GM18861 (cell line): ENCODE data around the gene RNF138.
A peak's percentile ranks its signal among the peaks of the same experiment; 100 is the strongest.
"Not testable (repeated sequence)": the region's sequence is repeated elsewhere in the genome, so short reads cannot be mapped to it uniquely, and the experiment has no call there.

Source experiments
- ATAC-seq: cut with Tn5 transposase; IDR thresholded peaks from one replicate; pipeline ENCODE4 v1.9.1; 2021; ENCODE audit not compliant: unreplicated experiment

Gene RNF138

GRCh38 chr18:32095192-32095899 lies 3.7 kb downstream of the RNF138 start:
- no peak for ATAC-seq

- ATAC-seq = no peak
These were observed 4.2 kb downstream of the RNF138 start for GRCh38 chr18:32095900-32096229.

DNA sequence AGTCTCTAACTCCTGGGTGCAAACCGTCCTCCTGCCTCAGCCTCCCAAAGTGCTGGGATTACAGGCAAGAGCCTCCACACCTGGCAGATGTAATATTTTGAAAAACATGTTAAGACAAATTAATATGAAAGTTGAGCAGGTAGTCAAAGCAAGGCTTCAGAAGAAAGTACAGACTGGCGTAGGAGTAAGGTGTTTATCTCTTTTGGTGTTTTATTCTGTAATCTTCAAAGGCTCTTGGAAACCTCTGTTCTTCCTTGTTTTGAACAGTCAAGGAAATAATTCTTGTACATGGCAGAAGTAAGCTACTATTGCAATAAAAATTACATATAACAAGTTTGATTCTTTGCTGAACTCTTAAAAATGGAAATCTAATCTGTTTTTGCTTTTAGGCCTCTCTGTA lies 5.3 kb downstream of the RNF138 start:
- no peak for ATAC-seq

DNA sequence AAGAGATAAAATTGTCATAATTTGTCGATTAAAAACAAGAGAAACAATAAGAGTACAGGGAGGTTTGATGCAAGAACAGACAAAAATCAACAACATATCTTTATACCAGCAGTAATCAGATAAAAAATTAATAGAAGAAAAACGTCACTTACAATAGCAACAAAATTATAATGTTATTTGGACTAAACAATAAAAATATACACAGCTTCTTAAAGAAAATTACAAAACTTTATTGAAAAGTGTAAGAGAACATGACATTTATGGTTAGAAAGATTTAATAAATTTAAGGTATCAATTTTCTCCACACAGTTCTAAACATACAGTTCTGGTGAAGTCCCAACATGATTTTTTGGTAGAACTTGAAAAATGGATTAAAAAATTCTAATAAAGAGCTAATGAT lies 12.8 kb downstream of the RNF138 start:
- no peak for ATAC-seq

- no peak for ATAC-seq
These were observed 18.3 kb downstream of the RNF138 start for GRCh38 chr18:32110005-32110404.

- no peak for ATAC-seq
These were observed 20.0 kb downstream of the RNF138 start for GRCh38 chr18:32111706-32112105.

DNA sequence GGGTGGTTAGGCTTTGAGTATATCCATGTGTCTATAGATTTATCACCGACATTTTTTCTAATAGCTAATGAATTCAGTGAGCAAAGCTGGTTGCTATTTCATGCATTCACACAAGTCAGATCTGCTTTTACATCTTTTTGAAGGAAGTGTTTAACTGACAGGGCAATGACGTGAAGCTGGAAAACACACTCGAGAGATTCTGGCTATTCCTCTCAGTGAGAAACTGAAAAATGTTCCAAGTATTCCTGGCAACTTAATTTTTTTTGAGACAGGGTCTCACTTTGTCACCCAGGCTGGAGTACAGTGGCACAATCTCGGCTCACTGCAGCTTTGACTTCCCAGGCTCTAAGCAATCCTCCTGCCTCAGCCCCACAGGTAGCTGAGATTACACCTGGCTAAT lies 21.2 kb downstream of the RNF138 start:
- no peak for ATAC-seq

GRCh38 chr18:32114293-32114942 lies 22.7 kb downstream of the RNF138 start:
- no peak for ATAC-seq

- ATAC-seq = no peak
These were observed 30.4 kb downstream of the RNF138 start for GRCh38 chr18:32122039-32122438.

GRCh38 chr18:32126538-32126937 lies 34.9 kb downstream of the RNF138 start:
- ATAC-seq = no peak

- ATAC-seq = no peak
These were observed 44.0 kb downstream of the RNF138 start for GRCh38 chr18:32135625-32136024.

- no peak for ATAC-seq
These were observed 46.8 kb downstream of the RNF138 start for GRCh38 chr18:32138332-32138982.

DNA sequence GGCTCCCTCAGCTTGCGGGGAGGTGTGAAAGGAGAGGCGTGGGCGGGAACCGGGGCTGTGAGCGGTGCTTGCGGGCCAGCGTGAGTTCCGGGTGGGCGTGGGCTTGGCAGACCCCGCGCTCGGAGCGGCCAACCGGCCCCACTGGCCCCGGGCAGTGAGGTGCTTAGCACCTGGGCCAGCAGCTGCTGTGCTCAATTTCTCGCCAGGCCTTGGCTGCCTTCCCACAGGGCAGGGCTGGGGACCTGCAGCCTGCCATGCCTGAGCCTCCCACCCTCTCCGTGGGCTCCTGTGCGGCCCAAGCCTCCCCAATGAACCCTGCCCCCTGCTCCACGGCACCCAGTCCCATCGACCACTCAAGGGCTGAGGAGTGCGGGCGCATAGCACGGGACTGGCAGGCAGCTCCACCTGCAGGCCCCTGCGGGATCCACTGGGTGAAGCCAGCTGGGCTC lies 48.2 kb downstream of the RNF138 start:
- ATAC-seq = no peak

- no peak for ATAC-seq
These were observed 56.7 kb downstream of the RNF138 start for GRCh38 chr18:32148185-32148870.

DNA sequence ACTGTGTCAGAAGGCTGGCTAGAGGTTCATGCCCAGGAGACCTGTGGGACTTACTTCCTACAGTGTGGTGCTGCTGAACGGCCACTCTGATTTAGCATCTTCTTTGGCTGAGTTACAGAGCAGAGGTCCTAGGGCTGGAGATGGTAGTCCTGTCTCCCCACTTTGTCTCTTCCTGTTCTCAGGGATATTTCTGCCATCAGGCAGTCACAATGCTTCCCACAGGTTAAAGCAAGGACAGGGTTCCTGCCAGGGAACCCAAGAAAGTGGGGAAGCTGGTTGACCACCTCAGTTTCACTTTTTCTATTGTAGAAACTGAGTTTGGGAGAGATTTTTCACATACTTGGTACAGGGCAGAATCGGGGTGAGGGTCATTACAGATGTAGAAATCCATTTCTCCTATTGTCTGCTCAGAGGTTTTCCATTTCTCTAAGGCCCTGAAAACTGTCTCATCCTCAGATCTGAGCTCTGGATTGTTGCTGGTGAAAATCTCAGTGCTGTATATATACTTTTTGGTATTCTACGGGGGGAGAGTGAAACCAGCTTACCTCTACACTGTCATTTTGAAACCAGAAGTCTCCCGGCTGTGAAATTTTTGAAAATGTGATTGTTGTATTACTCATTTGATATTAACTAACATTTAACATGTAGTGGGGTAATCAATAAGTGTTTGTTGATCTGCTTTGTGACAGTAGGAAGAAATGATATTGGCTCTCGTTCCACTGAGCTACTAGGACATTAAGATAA lies 61.2 kb downstream of the RNF138 start:
- peak; percentile 88 for ATAC-seq

DNA sequence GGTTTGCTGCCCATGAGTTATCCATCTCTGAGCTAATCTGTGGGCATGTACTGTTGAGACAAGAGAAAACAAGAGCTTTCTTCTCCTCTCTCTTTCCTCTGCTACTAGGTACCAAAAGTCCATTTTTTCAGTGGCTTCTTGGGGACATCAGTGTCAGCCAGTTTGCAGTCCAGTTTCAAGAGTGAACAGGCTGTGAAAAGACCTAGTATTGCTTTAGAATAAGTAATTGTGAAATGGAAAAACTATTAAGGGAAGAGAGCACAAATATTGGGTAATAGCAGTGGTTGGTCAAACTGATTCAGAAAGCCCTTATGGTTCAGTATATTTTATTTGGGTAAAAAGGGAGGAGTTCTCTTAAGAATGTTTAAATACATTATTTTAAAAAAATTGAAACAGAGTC lies 65.2 kb downstream of the RNF138 start:
- no peak for ATAC-seq

DNA sequence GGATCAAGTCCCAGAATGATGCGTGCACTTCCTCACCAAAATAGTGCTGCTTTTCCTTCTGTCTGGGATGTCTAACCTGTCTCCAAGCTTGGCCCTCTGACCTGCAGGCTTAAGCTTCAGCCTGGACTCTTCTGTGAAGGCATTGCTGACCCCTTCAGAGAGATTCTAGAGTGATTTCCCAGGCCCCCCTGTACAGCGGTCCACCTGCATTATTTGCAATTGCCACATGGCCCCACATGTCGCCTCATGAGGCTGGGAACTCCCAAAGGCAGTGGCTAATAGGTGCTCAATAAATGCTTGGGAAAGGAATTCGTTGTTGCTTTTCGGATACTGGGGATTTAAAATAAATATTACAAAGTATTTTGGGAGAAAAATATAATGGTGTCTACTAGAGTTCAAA lies 65.9 kb downstream of the RNF138 start:
- no peak for ATAC-seq

DNA sequence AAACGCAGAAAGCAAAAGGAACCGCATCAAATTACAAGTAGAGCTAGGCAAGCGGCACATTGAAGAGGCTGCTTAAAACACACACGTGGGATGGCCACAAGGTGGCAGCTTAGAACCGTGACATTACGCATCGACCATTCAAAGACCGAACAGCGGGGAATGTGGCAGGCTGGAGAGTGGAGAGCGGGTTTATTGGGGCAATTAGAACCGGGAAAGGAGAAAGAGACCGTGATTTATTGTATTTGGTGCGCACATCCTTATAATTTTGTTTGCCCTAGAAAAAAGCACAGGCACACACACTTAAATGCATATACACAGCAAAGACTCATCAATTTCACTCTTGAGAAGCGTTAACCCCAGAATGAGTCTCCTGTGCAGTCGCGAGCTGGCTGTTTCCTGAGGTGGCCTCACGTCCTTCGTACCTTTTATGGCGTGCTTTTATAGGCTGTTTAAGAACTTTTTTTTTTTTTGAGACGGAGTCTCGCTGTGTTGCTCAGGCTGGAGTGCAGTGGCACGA lies 66.5 kb downstream of the RNF138 start:
- ATAC-seq = peak; percentile 88

- ATAC-seq = not testable (repeated sequence)
These were observed 67.0 kb downstream of the RNF138 start for GRCh38 chr18:32158631-32159030.

DNA sequence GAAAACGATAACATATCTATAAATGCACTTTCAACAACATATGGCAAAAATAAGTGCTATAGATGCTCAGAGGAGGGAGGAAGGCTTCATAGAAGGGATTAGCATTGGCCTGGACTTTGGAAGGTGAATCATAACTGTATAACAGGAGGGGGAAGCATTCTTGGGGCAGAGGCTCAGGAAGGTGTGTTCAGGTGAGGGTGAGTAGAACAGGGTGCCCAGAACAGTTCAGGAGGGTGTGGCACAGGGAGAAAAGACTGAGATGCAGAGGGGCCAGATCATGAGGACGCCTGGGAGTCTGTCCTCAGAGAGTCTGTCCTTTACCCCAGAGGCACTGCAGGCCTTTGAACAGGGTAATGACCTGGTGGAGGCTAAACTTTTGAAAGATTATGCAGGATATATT lies 68.9 kb downstream of the RNF138 start:
- ATAC-seq = no peak
